HepG2 (cell line): ENCODE measurements around the gene SMAD7. TPM values are rescaled to one million over a fixed set of nuclear protein-coding genes. Genes with fewer than 3 reads are reported as not detected.

ENCODE experiments used
- CCAR2 ChIP-seq: fragments of 200-400 bp; formaldehyde crosslinking; optimal IDR thresholded peaks from 2 replicates; pipeline ENCODE3; 2018; ENCODE audit warnings: low read depth, mild to moderate bottlenecking, low read length, moderate library complexity
- CHD2 ChIP-seq: IDR thresholded peaks from 2 replicates; pipeline ENCODE4 v1.6.1; 2011; ENCODE audit warnings: low read depth, low read length, improper control_type of control experiment
- FLYWCH1 ChIP-seq: sonication (generic); formaldehyde crosslinking; IDR thresholded peaks from 2 replicates; pipeline ENCODE4 v1.8.1; 2023; ENCODE audit warnings: mild to moderate bottlenecking, missing genetic modification reagents
- HOXA9 ChIP-seq: sonication (generic); formaldehyde crosslinking; IDR thresholded peaks from 2 replicates; pipeline ENCODE4 v1.8.1; 2022; ENCODE audit warnings: missing genetic modification reagents, mild to moderate bottlenecking, moderate library complexity, borderline replicate concordance
- MEIS1 ChIP-seq: sonication (generic); formaldehyde crosslinking; IDR thresholded peaks from 2 replicates; pipeline ENCODE4 v1.9.0; 2021; ENCODE audit warnings: mild to moderate bottlenecking, missing genetic modification reagents, moderate library complexity, borderline replicate concordance
- MIXL1 ChIP-seq: IDR thresholded peaks from 2 replicates; pipeline ENCODE4 v1.6.1; 2016
- NKX3-1 ChIP-seq: sonication (generic); formaldehyde crosslinking; IDR thresholded peaks from 2 replicates; pipeline ENCODE4 v1.5.0; 2020; ENCODE audit warnings: missing genetic modification reagents
- PCBP2 ChIP-seq: fragments of 200-400 bp; formaldehyde crosslinking; optimal IDR thresholded peaks from 2 replicates; pipeline ENCODE3; 2018; ENCODE audit warnings: low read length, low read depth; ENCODE audit not compliant: poor library complexity, severe bottlenecking
- RFX5 ChIP-seq: IDR thresholded peaks from 2 replicates; pipeline ENCODE4 v1.6.1; 2011; ENCODE audit warnings: low read depth, low read length, improper control_type of control experiment
- SSRP1 ChIP-seq: IDR thresholded peaks from 2 replicates; pipeline ENCODE4 v1.6.1; 2016; ENCODE audit warnings: control low read depth
- ZNF431 ChIP-seq: sonication (generic); formaldehyde crosslinking; IDR thresholded peaks from 2 replicates; pipeline ENCODE4 v1.9.0; 2022; ENCODE audit warnings: missing genetic modification reagents, low read depth, mild to moderate bottlenecking, borderline replicate concordance
- ZNF572 ChIP-seq: sonication (generic); formaldehyde crosslinking; IDR thresholded peaks from 2 replicates; pipeline ENCODE4 v1.5.1; 2020; ENCODE audit warnings: mild to moderate bottlenecking, missing genetic modification reagents
- ZNF605 ChIP-seq: sonication (generic); formaldehyde crosslinking; IDR thresholded peaks from 2 replicates; pipeline ENCODE4 v1.8.0; 2022; ENCODE audit warnings: mild to moderate bottlenecking, missing genetic modification reagents
- ZNF775 ChIP-seq: sonication (generic); formaldehyde crosslinking; IDR thresholded peaks from 2 replicates; pipeline ENCODE4 v1.4.0; 2020; ENCODE audit warnings: missing genetic modification reagents, mild to moderate bottlenecking, moderate library complexity, borderline replicate concordance
- polyA plus RNA-seq, 8 experiments: library from polyadenylated mRNA; depleted of rRNA in 3 of 8; stranded (reverse) in 7 of 8; unstranded in 1 of 8; fragments of >200 nt; fragmentation: Illumina TruSeq in 4 of 8; extraction: Trizol in 4 of 8; gene quantifications; 2 replicates each; pipeline versions ENCODE4 v1.2.1 to v1.2.3, GENCODE V29; 2011 to 2016; ENCODE audit warnings: low read depth in 4 of 8, missing spikeins in 1 of 8, mixed read lengths in 1 of 8; ENCODE audit not compliant: insufficient read depth in 1 of 8
- total RNA-seq, 5 experiments: library from RNA; depleted of rRNA; stranded (reverse); fragments of >200 nt; fragmentation: Illumina TruSeq; extraction: Trizol; gene quantifications; 2 replicates each; pipeline ENCODE4 v1.2.3, GENCODE V29; 2016; ENCODE audit warnings: low read depth in 1 of 5
- TF ChIP-seq, protein P1 (sequence below): sonication (generic); formaldehyde crosslinking; IDR thresholded peaks from 2 replicates; pipeline ENCODE4 v1.8.1; 2023; ENCODE audit warnings: missing genetic modification reagents, inconsistent platforms, borderline replicate concordance
- TF ChIP-seq, protein P2 (sequence below): sonication (generic); formaldehyde crosslinking; IDR thresholded peaks from 2 replicates; pipeline ENCODE4 v1.5.0; 2020; ENCODE audit warnings: mild to moderate bottlenecking, missing genetic modification reagents
- TF ChIP-seq, protein P3 (sequence below): sonication (generic); formaldehyde crosslinking; IDR thresholded peaks from 2 replicates; pipeline ENCODE4 v1.4.0; 2020; ENCODE audit warnings: missing genetic modification reagents
- TF ChIP-seq, protein P4 (sequence below): sonication (generic); formaldehyde crosslinking; IDR thresholded peaks from 2 replicates; pipeline ENCODE4 v1.8.1; 2023; ENCODE audit warnings: missing genetic modification reagents, mild to moderate bottlenecking, borderline replicate concordance
- TF ChIP-seq, protein P5 (sequence below): sonication (generic); formaldehyde crosslinking; IDR thresholded peaks from 2 replicates; pipeline ENCODE4 v1.5.1; 2020; ENCODE audit warnings: mild to moderate bottlenecking, missing genetic modification reagents, moderate library complexity
- TF ChIP-seq, protein P6 (sequence below): IDR thresholded peaks from 2 replicates; pipeline ENCODE4 v1.6.1; 2012; ENCODE audit warnings: inconsistent platforms

The SMAD7 gene
- total and polyA plus RNA-seq, 2 of the 13 experiments (the other 11 are each of a cell fraction or from before 2014, with no cell fraction given) = 17.4 to 24.7 TPM

DNA sequence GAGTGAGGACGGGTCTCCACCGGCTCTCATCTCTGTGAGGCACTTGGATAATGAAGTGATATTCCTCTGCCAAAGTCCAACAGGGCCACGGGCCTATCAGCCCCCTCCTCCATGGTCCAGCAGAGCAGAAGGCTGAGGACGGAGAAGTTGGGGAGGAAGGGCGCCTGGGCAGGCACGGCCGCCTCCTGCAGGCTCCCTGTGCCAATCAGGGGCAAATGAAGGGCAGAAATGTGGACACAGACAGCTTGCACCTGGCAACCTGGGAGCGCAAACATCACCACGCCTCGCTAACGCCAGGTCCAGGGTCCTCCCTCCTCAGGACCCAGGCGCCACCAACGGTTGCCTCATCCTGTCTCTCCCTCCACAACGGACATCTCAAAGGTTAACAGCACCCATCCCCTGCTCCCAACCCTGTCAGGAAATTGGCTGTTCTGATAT, 24.3 kb downstream of the SMAD7 start (continued):
- TF ChIP-seq, protein P1, sequence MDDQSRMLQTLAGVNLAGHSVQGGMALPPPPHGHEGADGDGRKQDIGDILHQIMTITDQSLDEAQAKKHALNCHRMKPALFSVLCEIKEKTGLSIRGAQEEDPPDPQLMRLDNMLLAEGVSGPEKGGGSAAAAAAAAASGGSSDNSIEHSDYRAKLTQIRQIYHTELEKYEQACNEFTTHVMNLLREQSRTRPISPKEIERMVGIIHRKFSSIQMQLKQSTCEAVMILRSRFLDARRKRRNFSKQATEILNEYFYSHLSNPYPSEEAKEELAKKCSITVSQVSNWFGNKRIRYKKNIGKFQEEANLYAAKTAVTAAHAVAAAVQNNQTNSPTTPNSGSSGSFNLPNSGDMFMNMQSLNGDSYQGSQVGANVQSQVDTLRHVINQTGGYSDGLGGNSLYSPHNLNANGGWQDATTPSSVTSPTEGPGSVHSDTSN (CRISPR knock-in tag) = no peak
- no peak for TF ChIP-seq PCBP2
- TF ChIP-seq HOXA9 (CRISPR knock-in tag) = no peak
- TF ChIP-seq ZNF775 (CRISPR knock-in tag) = no peak
- TF ChIP-seq ZNF431 (CRISPR knock-in tag) = no peak
- TF ChIP-seq ZNF605 (CRISPR knock-in tag) = no peak
- no peak for TF ChIP-seq ZNF572 (CRISPR knock-in tag)
- no peak for TF ChIP-seq CHD2
- no peak for TF ChIP-seq CCAR2
- no peak for TF ChIP-seq FLYWCH1
- TF ChIP-seq RFX5 = peak; percentile 63; the same call in 1 of the 2 replicates
- TF ChIP-seq, protein P2, sequence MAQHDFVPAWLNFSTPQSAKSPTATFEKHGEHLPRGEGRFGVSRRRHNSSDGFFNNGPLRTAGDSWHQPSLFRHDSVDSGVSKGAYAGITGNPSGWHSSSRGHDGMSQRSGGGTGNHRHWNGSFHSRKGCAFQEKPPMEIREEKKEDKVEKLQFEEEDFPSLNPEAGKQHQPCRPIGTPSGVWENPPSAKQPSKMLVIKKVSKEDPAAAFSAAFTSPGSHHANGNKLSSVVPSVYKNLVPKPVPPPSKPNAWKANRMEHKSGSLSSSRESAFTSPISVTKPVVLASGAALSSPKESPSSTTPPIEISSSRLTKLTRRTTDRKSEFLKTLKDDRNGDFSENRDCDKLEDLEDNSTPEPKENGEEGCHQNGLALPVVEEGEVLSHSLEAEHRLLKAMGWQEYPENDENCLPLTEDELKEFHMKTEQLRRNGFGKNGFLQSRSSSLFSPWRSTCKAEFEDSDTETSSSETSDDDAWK (CRISPR knock-in tag) = no peak
- TF ChIP-seq, protein P3, sequence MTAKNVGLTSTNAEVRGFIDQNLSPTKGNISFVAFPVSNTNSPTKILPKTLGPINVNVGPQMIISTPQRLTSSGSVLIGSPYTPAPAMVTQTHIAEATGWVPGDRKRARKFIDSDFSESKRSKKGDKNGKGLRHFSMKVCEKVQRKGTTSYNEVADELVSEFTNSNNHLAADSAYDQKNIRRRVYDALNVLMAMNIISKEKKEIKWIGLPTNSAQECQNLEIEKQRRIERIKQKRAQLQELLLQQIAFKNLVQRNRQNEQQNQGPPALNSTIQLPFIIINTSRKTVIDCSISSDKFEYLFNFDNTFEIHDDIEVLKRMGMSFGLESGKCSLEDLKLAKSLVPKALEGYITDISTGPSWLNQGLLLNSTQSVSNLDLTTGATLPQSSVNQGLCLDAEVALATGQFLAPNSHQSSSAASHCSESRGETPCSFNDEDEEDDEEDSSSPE (CRISPR knock-in tag) = peak; percentile 52
- TF ChIP-seq NKX3-1 (CRISPR knock-in tag) = no peak
- TF ChIP-seq MIXL1 = peak; percentile 39; the same call in 1 of the 2 replicates
- TF ChIP-seq, protein P4, sequence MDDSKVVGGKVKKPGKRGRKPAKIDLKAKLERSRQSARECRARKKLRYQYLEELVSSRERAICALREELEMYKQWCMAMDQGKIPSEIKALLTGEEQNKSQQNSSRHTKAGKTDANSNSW (CRISPR knock-in tag) = no peak
- TF ChIP-seq MEIS1 (CRISPR knock-in tag) = no peak
- TF ChIP-seq SSRP1 = peak; percentile 70; the same call in 1 of the 2 replicates
- TF ChIP-seq, protein P5, sequence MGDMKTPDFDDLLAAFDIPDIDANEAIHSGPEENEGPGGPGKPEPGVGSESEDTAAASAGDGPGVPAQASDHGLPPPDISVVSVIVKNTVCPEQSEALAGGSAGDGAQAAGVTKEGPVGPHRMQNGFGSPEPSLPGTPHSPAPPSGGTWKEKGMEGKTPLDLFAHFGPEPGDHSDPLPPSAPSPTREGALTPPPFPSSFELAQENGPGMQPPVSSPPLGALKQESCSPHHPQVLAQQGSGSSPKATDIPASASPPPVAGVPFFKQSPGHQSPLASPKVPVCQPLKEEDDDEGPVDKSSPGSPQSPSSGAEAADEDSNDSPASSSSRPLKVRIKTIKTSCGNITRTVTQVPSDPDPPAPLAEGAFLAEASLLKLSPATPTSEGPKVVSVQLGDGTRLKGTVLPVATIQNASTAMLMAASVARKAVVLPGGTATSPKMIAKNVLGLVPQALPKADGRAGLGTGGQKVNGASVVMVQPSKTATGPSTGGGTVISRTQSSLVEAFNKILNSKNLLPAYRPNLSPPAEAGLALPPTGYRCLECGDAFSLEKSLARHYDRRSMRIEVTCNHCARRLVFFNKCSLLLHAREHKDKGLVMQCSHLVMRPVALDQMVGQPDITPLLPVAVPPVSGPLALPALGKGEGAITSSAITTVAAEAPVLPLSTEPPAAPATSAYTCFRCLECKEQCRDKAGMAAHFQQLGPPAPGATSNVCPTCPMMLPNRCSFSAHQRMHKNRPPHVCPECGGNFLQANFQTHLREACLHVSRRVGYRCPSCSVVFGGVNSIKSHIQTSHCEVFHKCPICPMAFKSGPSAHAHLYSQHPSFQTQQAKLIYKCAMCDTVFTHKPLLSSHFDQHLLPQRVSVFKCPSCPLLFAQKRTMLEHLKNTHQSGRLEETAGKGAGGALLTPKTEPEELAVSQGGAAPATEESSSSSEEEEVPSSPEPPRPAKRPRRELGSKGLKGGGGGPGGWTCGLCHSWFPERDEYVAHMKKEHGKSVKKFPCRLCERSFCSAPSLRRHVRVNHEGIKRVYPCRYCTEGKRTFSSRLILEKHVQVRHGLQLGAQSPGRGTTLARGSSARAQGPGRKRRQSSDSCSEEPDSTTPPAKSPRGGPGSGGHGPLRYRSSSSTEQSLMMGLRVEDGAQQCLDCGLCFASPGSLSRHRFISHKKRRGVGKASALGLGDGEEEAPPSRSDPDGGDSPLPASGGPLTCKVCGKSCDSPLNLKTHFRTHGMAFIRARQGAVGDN (CRISPR knock-in tag) = peak; percentile 91
- TF ChIP-seq, protein P6, sequence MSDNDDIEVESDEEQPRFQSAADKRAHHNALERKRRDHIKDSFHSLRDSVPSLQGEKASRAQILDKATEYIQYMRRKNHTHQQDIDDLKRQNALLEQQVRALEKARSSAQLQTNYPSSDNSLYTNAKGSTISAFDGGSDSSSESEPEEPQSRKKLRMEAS = peak; percentile 37; the same call in 1 of the 2 replicates
